ENCODE data around the gene ITK. TPM values are rescaled to one million over a fixed set of nuclear protein-coding genes. Genes with fewer than 3 reads are reported as not detected.

Gene ITK
- total RNA-seq (ENCODE audit: low replicate concordance): not detected in 2 replicates
- long read RNA-seq: 0 reads

DNA sequence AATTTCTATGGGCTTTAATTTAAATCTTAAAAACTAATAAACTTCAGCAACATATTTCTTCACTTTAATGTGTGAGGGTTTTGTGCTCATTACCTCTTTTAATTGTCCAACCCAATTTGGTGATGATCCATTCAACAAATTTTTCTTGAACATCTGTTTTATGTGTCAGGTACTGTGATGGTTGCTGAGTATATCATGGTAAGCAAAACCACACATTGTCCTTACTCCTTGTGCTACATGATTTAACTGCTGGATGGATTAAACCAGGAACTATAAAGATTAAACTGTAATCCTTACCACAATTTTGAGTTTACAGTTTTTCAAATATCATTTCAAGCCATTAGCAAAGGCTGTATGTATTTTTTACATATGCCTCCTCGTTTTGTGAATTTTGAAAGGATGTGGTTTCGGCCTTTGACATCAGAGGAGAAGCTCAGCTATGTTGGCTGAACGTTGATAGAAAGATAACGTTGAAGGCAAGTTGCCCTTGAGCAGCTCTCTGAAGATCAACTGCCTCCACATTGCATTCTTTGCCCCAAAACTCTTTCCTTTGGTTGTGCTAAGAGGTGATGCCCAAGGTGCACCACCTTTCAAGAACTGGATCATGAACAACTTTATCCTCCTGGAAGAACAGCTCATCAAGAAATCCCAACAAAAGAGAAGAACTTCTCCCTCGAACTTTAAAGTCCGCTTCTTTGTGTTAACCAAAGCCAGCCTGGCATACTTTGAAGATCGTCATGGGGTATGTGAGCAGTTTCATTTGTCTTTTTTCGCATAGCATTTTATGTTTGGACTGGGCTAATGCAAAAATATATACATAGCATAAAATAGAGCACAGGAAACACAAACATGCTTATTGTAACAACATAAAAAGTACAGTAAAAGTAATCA is at the start of gene ITK:
ITK (plus strand) TSS at position 467 of the 891 bp plus-strand sequence; CDS start at position 605, 138 bp downstream.
- TF ChIP-seq, protein P1, sequence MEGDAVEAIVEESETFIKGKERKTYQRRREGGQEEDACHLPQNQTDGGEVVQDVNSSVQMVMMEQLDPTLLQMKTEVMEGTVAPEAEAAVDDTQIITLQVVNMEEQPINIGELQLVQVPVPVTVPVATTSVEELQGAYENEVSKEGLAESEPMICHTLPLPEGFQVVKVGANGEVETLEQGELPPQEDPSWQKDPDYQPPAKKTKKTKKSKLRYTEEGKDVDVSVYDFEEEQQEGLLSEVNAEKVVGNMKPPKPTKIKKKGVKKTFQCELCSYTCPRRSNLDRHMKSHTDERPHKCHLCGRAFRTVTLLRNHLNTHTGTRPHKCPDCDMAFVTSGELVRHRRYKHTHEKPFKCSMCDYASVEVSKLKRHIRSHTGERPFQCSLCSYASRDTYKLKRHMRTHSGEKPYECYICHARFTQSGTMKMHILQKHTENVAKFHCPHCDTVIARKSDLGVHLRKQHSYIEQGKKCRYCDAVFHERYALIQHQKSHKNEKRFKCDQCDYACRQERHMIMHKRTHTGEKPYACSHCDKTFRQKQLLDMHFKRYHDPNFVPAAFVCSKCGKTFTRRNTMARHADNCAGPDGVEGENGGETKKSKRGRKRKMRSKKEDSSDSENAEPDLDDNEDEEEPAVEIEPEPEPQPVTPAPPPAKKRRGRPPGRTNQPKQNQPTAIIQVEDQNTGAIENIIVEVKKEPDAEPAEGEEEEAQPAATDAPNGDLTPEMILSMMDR (conservative IDR thresholded peaks at IDR 0.05): no peak
- Mint-ChIP-seq H3K27me3 (peaks cover 15% of the 10 kb centered on the region), H3K27ac (no peak within 1 kb of the TSS), H3K36me3 (no peaks in the 10 kb centered on the region), H3K4me1 (ENCODE audit: unreplicated experiment) (no peaks in the 10 kb centered on the region), H3K9me3 (no peaks in the 10 kb centered on the region), H3K4me3 (no peak within 1 kb of the TSS)
- no peak for DNase-seq (ENCODE audit: extremely low spot score, unreplicated experiment)

DNA sequence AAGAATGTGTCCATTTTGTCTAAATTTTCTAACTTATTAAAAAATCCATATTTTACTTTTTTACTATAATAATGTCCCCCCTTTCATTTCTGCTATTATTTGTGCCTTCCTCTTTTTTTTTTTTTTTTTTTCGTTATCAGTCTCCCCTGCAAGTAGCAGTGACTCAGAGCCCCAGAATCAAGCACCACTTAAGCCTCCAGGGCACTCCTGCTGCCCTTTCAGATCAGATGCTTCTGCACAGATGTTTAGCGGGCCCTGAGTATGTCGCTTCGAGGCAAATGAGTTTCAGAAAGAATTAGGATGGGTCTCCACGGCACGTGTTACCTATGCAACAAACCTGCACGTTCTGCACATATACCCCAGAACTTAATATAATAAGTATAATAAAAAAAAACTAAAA is 49.7 kb upstream of the ITK start:
- TF ChIP-seq, protein P1 (conservative IDR thresholded peaks at IDR 0.05): no peak
- H3K36me3 Mint-ChIP-seq: no peaks in the 10 kb centered on the region
- no peak overlapping the region for H3K27ac Mint-ChIP-seq
- H3K4me1 Mint-ChIP-seq (ENCODE audit: unreplicated experiment): peaks cover 3% of the 10 kb centered on the region
- no peak overlapping the region for H3K4me3 Mint-ChIP-seq
- no peaks in the 10 kb centered on the region for H3K9me3 Mint-ChIP-seq
- no peak for DNase-seq (ENCODE audit: extremely low spot score, unreplicated experiment)
- H3K27me3 Mint-ChIP-seq: no peaks in the 10 kb centered on the region

DNA sequence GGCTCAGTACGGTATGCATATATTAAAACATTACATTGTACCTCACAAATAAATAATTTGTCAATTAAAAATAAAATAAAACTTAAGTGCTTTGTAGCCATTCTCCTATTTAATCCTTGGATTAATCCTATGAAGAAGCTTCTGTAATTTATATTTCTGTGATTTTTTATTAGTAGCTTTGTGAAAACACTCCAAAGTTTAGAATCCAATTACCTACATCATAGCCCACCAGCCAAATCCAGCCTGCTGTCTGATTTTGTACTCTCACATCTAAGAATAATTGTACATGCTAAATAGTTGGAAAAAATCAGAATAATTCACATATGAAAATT is 48.4 kb upstream of the ITK start:
- Mint-ChIP-seq H3K36me3 (peaks cover 5% of the 10 kb centered on the region), H3K4me1 (ENCODE audit: unreplicated experiment) (peaks cover 3% of the 10 kb centered on the region), H3K9me3 (no peaks in the 10 kb centered on the region), H3K4me3 (no peak overlapping the region), H3K27me3 (no peaks in the 10 kb centered on the region), H3K27ac (no peak overlapping the region)
- TF ChIP-seq, protein P1 (conservative IDR thresholded peaks at IDR 0.05): no peak
- no peak for DNase-seq (ENCODE audit: extremely low spot score, unreplicated experiment)

DNA sequence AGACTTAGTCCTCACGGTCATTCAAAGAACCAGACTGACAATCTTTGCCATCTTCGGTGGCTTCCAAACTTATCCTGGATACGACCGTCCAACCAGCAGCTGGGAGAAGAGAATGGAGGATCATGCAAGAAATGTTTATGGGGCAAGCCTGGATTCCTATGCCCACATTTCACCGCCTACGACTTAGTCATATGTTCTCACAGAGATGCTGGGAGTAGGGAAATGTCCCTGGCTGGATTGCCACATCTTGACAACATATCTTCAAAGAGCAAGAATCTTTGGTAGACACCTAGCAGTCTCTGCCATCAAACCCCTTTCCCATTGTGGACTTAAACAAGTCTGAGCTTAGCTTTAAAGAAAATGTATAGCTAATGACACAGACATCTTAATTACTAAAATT is 42.9 kb upstream of the ITK start:
- Mint-ChIP-seq H3K4me3 (no peak overlapping the region), H3K4me1 (ENCODE audit: unreplicated experiment) (peaks cover 4% of the 10 kb centered on the region), H3K9me3 (no peaks in the 10 kb centered on the region), H3K27me3 (no peaks in the 10 kb centered on the region), H3K27ac (no peak overlapping the region), H3K36me3 (peaks cover 23% of the 10 kb centered on the region)
- TF ChIP-seq, protein P1 (conservative IDR thresholded peaks at IDR 0.05): no peak
- no peak for DNase-seq (ENCODE audit: extremely low spot score, unreplicated experiment)

DNA sequence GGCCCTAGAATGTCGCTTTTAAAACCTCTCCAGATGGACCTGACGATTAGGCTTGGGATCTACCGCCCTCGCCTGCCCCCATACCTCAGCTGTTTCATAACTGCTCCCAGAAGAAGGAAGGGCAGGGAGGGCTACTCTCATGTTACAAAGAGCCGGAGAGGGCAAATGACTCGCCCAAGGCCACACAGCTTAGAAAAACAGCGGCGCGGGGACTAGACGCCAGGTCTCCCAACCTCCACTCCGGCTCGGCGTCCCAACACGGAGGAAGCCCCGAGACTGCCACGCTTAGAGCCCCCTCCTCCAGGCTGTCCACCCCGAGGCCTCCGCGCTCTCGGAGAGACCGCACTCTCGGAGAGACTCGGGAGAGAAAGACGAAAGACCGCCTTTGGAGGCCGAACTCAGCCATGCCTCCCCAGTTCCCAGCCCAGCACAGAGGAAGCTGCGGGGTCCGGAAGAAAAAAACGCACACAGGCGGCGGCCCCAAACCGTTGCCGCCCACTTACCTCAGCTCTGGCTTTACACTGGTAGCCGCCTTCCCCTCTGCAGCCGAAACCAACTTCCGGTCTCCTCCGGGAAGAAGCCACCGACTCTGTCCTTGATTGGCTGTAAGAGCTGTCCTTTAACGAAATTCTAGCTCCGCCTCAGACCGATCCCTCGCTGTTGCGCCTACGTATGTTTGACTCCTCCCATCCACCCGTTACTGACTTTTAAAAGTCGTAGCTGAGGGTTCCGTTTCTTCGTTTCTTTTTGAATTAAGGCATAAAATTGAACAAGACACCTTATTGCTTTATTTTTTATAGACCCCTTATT is 38.1 kb upstream of the ITK start, which contains the start of gene MED7:
MED7 (minus strand) TSS at position 549 of the 810 bp plus-strand sequence. CDS start 3,434 bp downstream, outside the sequence.
- Mint-ChIP-seq H3K9me3 (no peaks in the 10 kb centered on the region), H3K36me3 (peaks cover 16% of the 10 kb centered on the region), H3K27me3 (peaks cover 4% of the 10 kb centered on the region), H3K4me1 (ENCODE audit: unreplicated experiment) (peaks cover 4% of the 10 kb centered on the region), H3K27ac (peak within 1 kb of the TSS; percentile 92), H3K4me3 (peak within 1 kb of the TSS; percentile 94)
- DNase-seq (ENCODE audit: extremely low spot score, unreplicated experiment): peak; percentile 90
- TF ChIP-seq, protein P1 (conservative IDR thresholded peaks at IDR 0.05): no peak

All from type B pancreatic cell (in vitro differentiated cells).